Left cardiac atrium (tissue), 4 donors: Measurements from ENCODE around the gene GRK3. TPM values are rescaled to one million over a fixed set of nuclear protein-coding genes. Genes with fewer than 3 reads are reported as not detected.

Experiments used
- ATAC-seq, 2 donors: fragments of 200-7000 bp; cut with Tn5 transposase; one replicate each; pipeline ENCODE4 v1.9.1; 2020; ENCODE audit warnings: mild to moderate bottlenecking in 2 of 2, moderate library complexity in 2 of 2
- DNase-seq: peaks from one replicate; pipeline ENCODE4 v3.0.0-alpha.2; 2020
- intact Hi-C, 2 donors: fragments of 100-400 bp; cut with DNase I; formaldehyde crosslinking; loops; one replicate each; pipeline versions ENCODE4 v1.14.1 to v1.15.1; 2022 to 2023
- total RNA-seq, 2 donors: library from RNA; stranded (reverse); fragmentation: NEBNext Ultra II Directional; extraction: Animal tissue kit (Norgen Biotek cat#: 25700); gene quantifications; one replicate each; pipeline ENCODE4 v1.2.1, GENCODE V29; 2021
- donor health status: DM: no; HTN: yes; CAD: no.
- donor health status: DM: no; HTN: yes; CAD: no; lungs with severe emphysema.
- donor health status: DM: yes; HTN: yes; CAD: no.
- donor health status: Dilated cardiomyopathy.

GRK3 gene
- total RNA-seq, 2 donors from 2014 or later: 12.2 to 20.5 TPM

DNA sequence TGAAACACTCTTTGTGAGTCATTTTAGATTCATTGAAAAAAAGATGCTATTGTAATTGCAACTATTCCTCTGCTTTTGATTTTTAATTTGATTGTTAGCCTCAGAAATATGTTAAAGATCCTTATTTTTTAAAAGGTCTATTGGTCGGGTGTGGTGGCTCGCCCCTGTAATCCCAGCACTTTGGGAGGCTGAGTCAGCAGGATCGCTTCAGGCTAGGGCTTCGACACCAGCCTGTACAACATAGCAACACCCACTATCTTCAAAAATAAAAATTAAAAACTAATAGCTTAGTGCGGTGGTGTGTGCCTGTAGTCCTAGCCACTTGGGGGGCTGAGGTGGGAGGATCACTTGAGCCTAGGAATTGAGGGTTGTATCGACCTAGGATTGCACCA lies 105.6 kb downstream of the GRK3 start:
- DNase-seq (no peak), ATAC-seq (no peak)
- intact Hi-C loops: no loop called here

DNA sequence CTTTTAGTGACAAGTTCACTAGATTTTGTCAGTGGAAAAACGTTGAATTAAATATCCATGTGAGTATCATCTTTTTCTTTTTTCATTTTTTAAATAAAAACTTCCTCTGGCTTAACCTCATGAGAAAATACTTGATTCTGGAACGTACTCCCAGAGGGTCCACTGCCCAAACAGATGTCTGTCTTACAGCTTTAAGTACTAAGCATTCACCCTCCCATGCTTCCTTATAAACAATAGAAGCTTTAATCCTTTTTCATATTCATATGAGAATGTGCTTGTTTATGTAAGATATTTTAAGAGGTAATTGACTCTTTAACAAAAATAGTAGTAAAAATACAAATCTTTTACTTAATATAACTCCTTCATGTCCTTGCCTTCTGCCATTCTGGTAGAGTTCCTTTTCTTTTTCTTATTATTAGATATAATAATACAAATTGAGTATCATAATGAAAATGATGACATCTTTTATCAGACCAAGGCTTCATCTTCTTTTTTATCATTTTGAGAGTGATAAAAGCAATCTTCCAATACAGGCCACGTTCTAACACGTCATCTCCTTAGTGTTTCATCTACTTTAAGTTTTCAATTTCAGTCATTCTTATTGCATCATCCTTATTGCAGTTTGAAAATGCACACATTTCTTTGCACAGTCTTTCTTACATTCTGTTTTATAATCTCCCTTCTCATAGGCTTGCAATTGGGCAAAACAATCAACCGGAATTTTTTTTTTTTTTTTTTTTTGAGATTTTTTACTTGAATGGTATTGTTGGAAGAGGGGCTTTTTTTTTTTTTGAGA lies 108.0 kb downstream of the GRK3 start:
- no peak for ATAC-seq
- intact Hi-C loops: no loop called here
- DNase-seq: no peak

DNA sequence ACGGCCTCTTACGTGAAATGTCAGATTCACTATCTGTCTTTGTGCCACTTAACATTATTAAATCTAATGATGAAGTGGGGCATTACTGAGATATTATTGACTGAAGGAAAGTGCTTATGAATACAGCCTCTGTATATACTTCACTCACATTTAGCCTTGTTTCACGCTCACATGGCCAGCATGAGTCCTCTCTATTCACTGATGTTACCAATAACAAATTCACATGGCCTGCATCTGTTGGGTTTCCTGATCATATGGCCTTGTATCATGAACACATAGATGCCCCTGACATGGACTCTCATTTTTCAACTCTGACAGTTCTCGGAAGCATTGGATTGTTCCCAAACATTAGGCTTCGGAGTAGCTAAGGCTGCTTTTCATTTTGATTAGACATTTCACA lies 109.2 kb downstream of the GRK3 start:
- DNase-seq (no peak), ATAC-seq (no peak)
- intact Hi-C loops: no loop called here

- no peak for DNase-seq
- intact Hi-C loops: no loop called here
- ATAC-seq: no peak
These were observed 113.2 kb downstream of the GRK3 start for GRCh38 chr22:25677631-25678030.

- intact Hi-C loops: no loop called here
These were observed 115.6 kb downstream of the GRK3 start for GRCh38 chr22:25680051-25680450.

GRCh38 chr22:25680956-25681355 lies 116.5 kb downstream of the GRK3 start:
- ATAC-seq: peak in 1 of 2 donors; percentile 38
- DNase-seq: no peak
- intact Hi-C loops: no loop called here

More at GRCh38 chr22:25680051-25680450, 115.6 kb downstream of the GRK3 start:
- ATAC-seq (no peak), DNase-seq (no peak)

DNA sequence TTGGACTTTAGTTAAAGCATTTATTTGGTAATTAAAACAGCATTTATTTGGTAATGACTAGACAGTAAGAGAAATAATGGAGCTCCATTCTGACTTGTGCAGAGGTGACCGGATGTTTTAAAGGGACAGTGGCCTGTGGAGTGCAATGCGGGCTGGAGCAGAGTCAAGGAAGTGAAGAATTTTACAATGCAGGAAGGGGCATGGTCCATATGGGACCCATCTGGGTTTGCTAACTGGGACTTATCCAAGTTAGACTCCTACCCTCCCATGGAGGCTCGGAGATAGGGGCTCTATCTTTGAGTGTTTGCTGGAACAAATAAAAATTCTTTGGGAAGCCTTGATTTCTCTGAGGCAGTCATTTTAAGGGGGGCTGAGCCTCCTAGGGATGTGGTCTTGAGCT lies 117.6 kb downstream of the GRK3 start:
- DNase-seq (no peak), ATAC-seq (no peak)
- intact Hi-C loops: no loop called here

DNA sequence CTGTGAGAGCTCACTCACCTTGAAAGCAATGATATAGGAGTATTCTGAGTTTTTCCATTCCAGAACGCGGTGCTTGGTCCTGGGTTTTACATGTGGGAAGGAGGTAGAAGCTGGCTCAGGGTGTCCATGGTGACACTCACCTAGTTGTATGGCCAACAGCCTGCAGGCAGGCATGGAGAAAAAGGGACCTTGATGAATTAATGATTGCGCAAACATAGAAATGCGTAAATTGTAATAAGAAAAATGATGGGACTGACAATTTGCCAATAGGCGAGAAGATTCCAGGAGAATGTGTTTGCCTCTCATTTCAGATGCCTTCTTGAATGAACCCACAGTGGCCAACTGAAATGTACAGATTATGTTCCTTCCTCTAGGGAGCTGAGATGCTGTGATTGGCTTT lies 124.2 kb downstream of the GRK3 start:
- ATAC-seq (no peak), DNase-seq (no peak)
- intact Hi-C loops: no loop called here

- DNase-seq (no peak), ATAC-seq (no peak)
- intact Hi-C loops: no loop called here
These were observed 125.2 kb downstream of the GRK3 start for GRCh38 chr22:25689631-25690030.

GRCh38 chr22:25690798-25691197 lies 126.3 kb downstream of the GRK3 start:
- intact Hi-C loops: no loop called here
- DNase-seq (no peak), ATAC-seq (peak in 1 of 2 donors; percentile 37)

- intact Hi-C loops: no loop called here
- DNase-seq: no peak
- peak in 1 of 2 donors; percentile 51 for ATAC-seq
These were observed 128.2 kb downstream of the GRK3 start for GRCh38 chr22:25692397-25693267.

- intact Hi-C loops: no loop called here
- ATAC-seq: no peak
These were observed 128.7 kb downstream of the GRK3 start for GRCh38 chr22:25693268-25693565.

GRCh38 chr22:25694196-25694907 lies 129.9 kb downstream of the GRK3 start:
- ATAC-seq (peak in 1 of 2 donors; percentile 30), DNase-seq (no peak)
- intact Hi-C loops: no loop called here

More at GRCh38 chr22:25693268-25693565, 128.7 kb downstream of the GRK3 start:
- no peak for DNase-seq

- intact Hi-C loops: no loop called here
These were observed 130.7 kb downstream of the GRK3 start for GRCh38 chr22:25695146-25695545.

DNA sequence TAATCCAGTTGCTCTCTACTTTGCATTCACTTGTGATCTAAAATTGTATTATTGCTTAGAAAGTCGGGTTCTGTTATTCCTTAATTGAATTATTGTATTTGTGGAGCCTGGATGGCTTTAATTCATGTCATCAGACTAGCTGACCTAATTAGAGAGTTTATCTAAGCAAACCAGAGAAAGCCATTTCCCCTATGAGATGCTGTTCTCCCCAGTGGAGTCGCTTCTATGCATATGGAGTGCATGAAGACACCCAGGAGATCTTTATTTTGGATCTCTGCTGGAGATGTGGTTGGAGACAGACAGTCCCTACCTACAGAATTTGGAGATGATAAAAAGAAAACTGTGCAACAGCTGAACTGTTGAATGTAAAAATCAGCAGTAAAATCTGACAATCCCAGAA lies 132.3 kb downstream of the GRK3 start:
- intact Hi-C loops: no loop called here
- DNase-seq (no peak), ATAC-seq (no peak)

More at GRCh38 chr22:25695146-25695545, 130.7 kb downstream of the GRK3 start:
- ATAC-seq (no peak), DNase-seq (no peak)

GRCh38 chr22:25697181-25697664 lies 132.7 kb downstream of the GRK3 start:
- intact Hi-C loops: no loop called here
- ATAC-seq (no peak), DNase-seq (no peak)

- DNase-seq (no peak), ATAC-seq (no peak)
- intact Hi-C loops: no loop called here
These were observed 133.5 kb downstream of the GRK3 start for GRCh38 chr22:25697978-25698377.

DNA sequence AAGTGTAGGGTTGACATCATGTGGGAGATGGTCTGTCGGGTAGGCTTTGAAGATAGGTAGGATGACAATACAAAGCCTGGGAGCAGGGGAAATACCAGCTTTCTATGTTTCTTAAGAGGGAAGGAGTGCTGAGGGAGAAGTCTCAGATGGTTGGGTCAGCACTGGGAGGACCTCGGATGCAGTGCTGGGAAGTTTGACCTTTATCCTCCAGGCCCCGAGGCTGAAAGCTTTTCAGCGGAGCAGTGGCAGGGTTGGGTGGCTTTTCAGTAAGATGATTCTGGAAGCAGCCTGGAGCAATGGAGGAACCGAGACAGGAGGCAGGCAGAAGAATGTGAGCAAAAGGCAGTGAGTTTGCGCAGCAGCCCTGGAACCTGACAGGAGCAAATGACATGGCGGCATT lies 134.0 kb downstream of the GRK3 start:
- DNase-seq: no peak
- ATAC-seq: no peak
- intact Hi-C loops: no loop called here

- ATAC-seq: no peak
- DNase-seq: no peak
- intact Hi-C loops: no loop called here
These were observed 134.5 kb downstream of the GRK3 start for GRCh38 chr22:25698978-25699377.
